ENCODE data around the gene AUTS2.

- TF ChIP-seq CTCF (conservative IDR thresholded peaks at IDR 0.05; ENCODE audit: low read depth, low read length) (no peak), EZH2 (IDR thresholded peaks at IDR 0.05; ENCODE audit: borderline replicate concordance, low read depth, low read length, poor library complexity, severe bottlenecking) (no peak)
Measured at GRCh38 chr7:70263471-70264255, 665.4 kb downstream of the AUTS2 start.

All from A673 (cell line).